ENCODE results near the gene SMAD4.
"Not testable (repeated sequence)": the region's sequence is repeated elsewhere in the genome, so short reads cannot be mapped to it uniquely, and the experiment has no call there.

SMAD4 gene

DNA sequence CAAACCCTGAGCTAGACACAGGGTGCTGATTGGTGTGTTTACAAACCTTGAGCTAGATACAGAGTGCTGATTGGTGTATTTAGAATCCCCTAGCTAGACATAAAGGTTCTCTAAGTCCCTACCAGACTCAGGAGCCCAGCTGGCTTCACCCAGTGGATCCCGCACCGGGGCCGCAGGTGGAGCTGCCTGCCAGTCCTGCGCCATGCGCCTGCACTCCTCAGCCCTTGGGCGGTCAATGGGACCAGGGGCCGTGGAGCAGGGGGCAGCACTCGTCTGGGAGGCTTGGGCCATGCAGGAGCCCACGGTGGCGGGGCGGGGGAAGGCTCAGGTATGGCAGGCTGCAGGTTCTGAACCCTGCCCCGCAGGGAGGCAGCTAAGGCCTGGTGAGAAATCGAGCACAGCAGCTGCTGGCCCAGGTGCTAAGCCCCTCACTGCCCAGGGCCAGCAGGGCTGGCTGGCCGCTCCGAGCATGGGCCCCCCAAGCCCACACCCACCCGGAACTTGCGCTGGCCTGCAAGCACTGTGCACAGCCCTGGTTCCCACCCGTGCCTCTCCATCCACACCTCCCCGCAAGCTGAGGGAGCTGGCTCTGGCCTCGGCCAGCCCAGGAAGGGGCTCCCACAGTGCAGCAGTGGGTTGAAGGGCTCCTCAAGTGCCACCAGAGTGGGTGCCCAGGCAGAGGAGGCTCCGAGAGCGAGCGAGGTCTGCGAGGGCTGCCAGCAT, 81.8 kb downstream of the SMAD4 start:
- DNase-seq, result not testable (repeated sequence)

DNA sequence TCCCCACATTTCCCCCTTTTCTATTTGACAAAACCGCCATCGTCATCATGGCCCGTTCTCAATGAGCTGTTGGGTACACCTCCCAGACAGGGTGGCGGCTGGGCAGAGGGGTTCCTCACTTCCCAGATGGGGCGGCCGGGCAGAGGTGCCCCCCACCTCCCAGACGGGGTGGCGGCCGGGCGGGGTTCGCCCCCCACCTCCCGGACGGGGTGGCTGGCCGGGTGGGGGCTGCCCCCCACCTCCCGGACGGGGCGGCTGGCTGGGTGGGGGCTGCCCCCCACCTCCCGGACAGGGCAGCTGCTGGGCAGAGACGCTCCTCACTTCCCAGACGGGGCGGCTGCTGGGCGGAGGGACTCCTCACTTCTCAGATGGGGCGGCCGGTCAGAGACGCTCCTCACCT, 87.0 kb downstream of the SMAD4 start:
- not testable (repeated sequence) for DNase-seq

DNA sequence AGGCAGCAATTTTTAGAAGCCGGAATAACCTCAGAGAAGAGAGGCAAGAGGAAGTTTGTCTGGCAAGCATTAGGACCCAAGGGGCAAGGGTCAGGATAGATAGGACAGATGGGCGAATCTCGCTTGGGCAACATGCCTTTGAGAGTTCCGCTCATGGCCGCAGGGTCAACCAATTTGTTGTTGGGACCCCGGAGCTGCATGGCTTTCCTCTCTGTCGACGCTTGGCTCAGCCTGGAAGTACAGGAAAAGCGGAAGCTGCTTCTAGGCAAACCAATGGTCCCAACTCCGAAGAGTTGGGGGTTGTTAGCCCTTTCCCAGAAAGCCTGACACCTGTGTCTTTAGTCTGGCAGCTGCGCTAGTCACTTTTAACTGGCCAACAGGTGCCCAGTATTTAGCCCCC, 89.5 kb downstream of the SMAD4 start:
- not testable (repeated sequence) for DNase-seq

DNA sequence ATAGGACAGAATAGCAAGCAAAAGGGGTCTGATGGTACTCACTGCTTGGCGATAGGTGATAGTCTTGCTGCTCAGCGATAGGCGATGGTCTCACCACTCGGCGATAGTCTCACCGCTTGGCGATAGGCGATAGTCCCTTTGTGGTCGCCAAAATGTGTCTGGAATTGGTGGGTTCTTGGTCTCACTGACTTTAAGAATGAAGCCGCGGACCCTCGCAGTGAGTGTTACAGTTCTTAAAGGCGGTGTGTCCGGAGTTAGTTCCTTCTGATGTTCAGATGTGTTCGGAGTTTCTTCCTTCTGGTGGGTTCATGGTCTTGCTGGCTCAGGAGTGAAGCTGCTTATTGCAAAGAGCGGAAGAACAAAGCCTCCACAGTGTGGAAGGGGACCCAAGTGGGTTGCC, 90.0 kb downstream of the SMAD4 start:
- DNase-seq, result not testable (repeated sequence)

DNA sequence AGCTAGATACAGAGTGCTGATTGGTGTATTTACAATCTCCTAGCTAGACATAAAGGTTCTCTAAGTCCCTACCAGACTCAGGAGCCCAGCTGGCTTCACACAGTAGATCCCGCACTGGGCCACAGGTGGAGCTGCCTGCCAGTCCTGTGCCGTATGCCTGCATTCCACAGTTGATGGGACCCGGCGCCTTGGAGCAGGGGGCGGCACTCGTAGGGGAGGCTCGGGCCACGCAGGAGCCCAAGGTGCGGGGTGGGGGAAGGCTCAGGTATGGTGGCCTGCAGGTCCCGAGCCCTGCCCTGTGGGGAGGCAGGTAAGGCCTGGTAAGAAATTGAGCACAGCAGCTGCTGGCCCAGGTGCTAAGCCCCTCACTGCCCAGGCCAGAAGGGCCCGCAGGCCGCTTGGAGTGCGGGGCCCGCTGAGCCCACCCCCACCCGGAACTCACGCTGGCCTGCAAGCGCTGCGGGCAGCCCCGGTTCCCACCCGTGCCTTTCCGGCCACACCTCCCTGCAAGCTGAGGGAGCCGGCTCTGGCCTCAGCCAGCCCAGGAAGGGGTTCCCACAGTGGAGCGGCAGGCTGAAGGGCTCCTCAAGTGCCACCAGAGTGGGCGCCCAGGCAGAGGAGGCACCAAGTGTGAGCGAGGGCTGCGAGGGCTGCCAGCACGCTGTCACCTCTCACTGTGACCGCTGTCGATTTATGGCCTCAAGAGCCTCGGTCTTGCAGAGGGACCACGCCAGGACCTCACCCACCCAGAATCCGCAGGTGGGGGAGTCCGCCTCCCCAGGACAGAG, 91.0 kb downstream of the SMAD4 start:
- no peak for DNase-seq

DNA sequence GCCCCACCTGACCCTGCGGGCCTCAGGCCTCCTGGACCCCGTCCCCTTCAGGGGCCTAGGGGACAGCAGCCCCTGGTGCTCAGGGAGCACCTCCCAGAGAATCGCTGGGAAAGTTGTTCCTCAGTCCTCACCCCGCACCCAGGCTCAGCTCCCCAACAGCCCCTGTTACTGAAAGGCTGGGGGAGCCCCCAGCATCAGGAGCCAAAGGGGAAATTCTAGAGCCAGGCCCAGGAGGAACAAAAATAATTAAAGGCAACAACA, 91.5 kb downstream of the SMAD4 start:
- DNase-seq, result no peak

DNA sequence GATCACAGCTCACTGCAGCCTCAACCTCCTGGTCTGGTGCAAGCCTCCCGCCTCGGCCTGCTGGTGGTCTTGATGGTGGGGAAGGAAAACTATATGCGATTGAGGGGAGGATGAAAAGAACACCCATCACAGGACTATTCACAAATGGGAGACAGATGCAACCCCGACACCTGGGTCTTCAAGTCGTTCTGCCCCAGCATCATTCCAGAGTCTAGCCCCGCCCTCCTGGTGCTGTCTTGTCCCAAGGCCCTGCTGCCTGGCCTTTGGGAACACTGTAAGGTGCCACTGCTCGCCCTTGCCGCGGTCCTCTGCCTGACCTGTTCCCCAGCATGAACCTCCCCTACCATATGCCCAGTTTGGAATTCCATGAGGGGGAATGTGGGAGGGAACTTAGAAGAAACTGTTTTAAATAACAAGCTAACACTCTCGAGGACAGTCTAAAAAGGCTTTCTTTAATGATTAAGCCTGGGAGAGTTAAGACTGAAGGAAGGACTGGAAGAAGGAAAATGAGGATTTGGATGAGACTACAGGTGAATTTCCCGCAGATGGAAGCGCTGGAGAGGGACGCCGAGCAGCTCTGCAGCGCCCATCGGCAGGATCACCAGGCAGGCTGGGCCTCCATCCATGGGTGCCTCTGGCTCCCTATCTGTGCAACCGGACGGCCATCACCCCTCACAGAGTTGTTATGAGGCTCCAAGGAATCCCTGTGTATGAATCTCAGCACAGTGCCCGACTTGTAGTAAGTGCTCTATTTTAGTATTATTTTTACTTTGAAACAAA, 92.4 kb downstream of the SMAD4 start:
- DNase-seq, result no peak

DNA sequence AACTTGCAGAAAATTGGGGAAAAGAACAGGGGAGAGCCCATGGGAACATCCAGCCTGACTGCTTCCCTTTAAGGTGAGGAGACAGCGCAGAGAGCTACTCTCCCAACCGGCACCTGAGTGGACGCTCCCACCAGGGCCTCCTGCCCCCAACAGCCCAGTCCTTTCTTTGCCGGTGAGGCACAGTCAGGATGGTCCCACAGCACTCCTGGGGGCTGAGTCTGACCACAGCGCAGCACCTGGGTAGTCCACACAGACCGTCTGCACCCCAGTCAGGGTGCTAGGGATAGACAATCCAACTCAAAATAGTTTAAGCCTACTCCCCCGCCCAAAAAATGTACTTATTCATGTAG, 93.0 kb downstream of the SMAD4 start:
- DNase-seq, result no peak

DNA sequence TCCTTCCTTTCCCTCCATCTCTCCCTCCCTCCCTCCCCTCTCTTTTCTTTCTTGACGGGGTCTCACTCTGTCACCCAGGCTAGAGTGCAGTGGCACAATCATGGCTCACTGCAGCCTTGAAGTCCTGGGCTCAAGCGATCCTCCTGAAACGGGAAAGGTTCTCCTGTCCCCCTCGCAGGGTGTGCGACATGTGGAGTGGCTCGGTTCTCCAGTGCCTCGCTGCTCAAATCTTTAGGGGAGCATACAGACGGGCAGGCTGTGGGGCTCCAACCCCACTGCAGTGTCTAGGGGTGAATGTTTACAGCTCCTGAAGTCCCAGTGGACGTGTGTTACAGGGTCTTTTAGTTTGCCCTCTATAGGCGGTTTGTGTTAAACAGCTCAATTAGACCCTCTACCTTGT, 93.5 kb downstream of the SMAD4 start:
- no peak for DNase-seq

DNA sequence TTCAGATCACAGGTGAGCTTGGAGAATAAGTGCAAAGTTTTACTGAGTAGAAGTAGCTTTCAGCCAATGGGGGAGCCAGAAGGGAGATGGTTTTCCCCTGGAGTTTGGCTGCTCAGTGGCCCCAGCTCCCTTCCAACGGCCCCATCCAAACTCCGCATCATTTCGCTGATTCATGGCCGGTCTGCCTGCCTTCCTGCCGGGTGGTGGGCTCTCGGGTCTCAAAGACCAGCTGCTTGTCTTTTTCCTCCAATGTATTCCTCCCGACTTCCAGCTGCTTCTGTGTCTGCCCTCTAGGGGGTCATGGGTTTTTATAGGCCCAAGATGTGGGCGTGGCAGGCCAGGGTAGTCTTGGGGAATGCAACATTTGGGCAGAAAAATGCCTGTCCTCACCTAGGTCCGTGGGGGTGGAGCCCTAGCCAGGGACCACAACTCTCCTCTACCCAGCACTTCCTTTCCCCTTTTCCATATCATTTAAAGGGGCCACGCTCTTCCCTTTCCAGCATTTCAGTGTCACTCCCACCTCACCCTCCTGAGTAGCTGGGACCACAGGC, 94.0 kb downstream of the SMAD4 start:
- DNase-seq, result no peak

DNA sequence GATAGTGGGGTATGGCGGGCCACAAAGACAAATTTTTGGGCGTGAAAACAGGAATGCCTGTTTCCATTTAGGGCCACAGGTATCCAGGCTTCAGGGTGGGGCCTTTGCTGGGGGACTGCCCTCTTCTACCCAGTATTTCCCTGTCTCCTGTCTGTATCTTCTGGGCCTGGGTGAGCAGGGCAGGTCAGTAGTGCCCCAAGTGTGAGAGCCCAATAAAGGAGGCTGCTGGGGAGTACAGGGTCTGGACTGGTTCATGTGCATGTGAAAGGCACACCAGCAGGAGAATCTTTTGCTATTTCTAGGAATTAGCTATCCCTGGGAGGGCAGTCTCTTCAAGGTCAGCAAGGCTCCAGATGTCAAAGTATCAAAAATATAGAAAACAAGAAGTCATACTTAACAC, 96.0 kb downstream of the SMAD4 start:
- no peak for DNase-seq

DNA sequence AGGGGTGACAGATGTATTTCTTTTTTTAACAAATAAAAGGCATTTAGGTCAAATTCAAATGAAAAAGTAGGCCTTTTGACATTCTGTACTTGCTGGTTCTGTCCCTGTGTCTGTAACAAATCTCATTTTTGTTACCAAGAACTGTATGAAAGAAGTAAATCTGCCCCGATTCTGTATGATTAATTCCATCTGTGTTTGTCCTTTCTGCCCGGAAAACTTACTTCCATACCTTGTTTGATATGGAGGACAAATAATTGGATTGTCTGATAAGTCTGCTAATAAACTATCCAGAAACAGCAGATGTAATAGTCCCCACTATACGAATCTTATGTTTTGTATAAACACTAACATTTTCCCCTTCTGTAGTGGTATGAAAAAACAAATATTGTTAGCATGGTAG, 97.7 kb downstream of the SMAD4 start:
- no peak for DNase-seq

DNA sequence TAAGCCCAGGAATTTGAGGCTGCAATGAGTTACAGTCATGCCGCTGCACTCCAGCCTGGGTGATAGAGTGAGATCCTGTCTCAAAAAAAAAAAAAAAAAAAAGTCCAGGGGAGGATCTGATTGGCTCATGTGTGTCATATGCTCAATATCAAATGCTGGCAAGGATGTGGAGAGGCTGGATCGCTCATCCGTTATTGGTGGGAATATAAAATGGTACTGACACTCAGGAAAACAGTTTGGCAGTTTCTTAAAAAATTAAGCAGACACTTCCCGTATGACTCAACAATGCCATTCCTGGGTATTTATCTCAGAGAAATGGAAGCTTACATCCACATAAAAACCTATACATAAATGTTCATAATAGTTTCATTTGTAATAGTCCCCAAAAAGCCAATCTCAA, 98.5 kb downstream of the SMAD4 start:
- no peak for DNase-seq

DNA sequence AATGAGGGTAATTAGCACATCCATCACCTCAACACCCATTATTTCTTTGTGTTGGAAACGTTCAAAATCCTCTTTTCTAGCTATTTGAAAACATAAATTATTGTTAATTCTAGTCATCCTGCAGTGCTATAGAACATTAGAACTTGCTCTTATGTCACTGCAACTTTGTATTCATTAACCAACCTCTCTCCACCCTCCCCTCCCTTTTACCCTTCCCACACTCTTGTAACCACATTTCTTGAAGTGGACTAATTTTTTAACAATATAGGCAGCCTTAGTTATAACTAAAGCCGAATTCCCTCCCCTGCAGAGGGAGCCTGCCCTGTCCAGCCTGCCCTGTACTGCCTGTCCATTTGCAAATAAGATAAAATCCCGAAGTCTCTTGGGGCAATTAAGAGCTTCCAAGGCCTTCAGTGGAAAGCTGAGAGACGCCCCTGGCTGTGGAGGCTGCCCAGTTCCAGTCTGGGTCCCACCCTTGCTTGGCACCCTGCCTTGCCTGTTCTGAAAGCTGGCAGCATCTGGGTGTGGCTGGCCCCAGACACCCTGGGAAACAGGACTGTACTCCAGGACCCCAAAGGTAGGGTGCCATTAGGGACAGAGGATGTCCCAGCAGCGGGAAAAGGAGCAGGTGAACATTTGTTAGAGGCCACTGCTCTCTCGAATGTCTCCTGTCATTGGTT, 102.4 kb downstream of the SMAD4 start:
- no peak for DNase-seq

DNA sequence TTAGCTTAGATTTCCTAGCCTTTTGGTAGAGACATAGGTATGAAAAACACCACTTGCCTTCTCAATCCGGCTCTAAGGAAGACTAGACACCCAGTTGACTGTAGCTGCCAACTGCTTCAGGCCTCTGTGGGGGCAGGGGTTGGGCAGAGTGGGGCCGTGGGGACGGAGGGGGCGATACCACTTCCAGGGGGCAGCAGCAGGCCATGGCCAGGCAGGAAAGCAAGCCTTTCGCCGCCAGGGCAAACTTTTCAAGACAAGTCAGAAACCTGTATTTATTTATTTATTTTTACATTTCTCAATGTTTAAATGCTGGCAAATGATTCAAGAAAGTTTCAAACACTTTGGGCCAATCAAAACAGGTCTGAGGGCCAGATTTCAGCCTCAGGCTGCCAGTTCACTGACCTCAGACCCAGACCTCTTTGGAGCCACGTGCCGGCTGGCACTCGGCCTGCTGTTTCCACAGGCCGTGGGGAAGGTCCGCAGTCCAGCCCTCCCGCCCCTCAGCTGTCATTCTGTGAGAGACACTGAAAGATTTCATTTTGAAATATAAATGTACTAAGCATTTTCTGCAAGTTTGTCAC, 103.7 kb downstream of the SMAD4 start:
- DNase-seq, result no peak
